D341Med (cell line): Measurements from ENCODE around the gene PDLIM5.
A peak's percentile ranks its signal among the peaks of the same experiment; 100 is the strongest.

Experiments used
- DNase-seq: peaks from one replicate; pipeline ENCODE4 v3.0.0; 2012; ENCODE audit warnings: low spot score

PDLIM5 gene

DNA sequence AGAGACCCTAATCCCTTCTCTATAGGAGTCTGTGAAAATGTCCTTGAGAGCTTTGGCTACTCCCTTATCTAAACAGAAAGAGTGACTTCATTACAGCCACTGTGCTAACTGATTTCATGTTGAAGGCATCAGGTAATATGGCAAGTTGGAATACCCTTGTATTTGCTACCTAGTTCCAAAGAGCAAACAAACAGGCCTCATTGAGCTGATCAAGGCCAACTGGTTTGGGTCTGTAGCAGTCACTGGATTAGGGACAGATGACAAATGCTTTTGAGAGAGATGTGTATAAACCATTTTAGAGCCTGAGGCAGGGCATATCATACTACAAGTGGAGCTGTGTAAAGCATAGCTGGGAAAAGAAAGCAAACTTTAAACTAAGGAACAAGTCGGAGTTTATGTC, 22.9 kb upstream of the PDLIM5 start:
- DNase-seq: no peak

- DNase-seq: no peak
Measured at GRCh38 chr4:94430406-94430805, 21.3 kb upstream of the PDLIM5 start.

GRCh38 chr4:94431388-94431787, 20.4 kb upstream of the PDLIM5 start:
- no peak for DNase-seq

GRCh38 chr4:94434505-94434904, 17.2 kb upstream of the PDLIM5 start:
- no peak for DNase-seq

GRCh38 chr4:94435874-94436273, 15.9 kb upstream of the PDLIM5 start:
- DNase-seq: no peak

- no peak for DNase-seq
Measured at GRCh38 chr4:94436512-94436911, 15.2 kb upstream of the PDLIM5 start.

DNA sequence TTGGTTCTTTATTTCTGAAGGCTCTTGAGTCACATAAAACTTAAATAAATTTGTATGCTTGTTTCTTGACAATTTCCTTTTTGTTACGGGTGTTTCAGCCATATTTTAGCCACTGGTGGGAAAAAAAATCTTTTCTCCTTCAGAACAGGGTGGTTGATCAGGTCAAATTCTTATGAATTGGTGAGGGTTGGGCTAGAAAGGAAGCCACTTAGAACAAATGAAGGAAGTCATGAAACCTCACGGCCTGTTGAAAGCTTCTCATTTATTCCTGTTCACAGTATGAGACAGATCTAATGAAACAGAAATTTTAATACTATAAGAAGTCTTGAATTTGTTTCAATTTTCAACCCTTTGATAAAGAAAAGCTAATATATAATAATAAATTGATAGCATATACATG, 12.1 kb upstream of the PDLIM5 start:
- DNase-seq: no peak

DNA sequence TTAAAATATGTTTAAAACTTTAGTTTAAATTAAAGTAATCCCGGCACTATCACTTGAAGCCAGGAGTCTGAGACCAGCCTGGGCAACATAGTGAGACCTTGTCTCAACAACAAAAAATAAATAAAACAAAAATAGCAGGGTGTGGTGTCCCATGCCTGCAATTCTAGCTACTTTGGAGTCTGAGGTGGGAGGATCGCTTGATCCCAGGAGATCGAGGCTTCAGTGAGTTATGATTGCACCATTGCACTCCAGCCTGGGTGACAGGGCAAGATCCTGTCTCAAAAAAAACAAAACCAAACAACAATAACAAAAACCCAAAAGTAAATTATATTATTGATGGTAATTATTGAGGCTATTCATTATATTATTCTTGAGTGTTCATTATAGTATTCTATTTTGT, 9.9 kb upstream of the PDLIM5 start:
- no peak for DNase-seq

GRCh38 chr4:94442251-94442650, 9.5 kb upstream of the PDLIM5 start:
- no peak for DNase-seq

DNA sequence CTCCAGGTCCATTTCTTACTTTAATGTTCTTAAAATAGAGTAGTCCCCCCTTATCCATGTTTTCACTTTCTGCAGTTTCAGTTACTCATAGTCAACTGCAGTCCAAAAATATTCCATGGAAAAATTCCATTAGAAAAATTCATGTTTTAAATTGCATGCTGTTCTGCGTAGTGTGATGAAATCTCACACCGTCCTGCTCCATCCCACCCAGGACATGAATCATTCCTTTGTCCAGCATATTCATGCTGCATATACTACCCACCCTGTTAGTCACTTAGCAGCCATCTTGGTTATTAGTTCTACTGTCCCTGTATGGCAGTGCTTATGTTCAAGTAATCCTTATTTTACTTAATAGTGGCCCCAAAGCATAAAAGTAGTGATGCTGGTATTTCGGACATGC, 5.4 kb upstream of the PDLIM5 start:
- DNase-seq: no peak

- DNase-seq: no peak
Measured at GRCh38 chr4:94447754-94448411, 3.9 kb upstream of the PDLIM5 start.

- DNase-seq: no peak
Measured at GRCh38 chr4:94448815-94449375, 2.8 kb upstream of the PDLIM5 start.

DNA sequence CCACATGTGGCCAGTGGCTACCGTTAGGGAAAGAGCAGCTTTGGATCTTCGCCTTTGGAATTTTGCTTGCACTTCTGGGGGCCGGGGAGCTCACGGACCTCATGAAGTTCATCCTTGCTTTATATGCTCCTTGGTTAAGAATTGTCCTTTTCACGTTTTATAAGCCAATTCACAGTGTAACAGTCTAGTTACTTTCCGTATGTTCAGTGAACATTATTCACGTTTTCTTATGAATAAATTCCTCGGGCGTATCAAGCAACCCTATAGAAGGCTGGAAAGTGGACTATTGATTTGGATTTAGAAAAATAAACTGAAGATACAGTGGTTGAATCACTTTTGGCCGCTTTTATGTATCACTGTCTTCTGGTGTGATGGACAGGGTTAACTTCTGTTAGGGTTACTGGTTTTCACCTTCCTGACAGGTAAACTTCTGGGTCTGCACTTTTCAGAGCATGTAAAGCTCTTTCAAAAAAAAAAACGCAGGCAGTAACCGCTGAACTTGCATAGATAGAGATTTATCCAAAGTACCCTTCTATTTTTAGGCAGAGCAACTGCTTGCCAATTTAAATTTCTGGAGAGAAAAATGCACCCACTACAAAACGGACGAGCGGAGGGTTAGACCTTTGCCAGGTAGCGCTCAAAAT, 569 bp upstream of the PDLIM5 start:
- no peak for DNase-seq

- DNase-seq: peak; percentile 76
Measured at GRCh38 chr4:94452476-94453371, 982 bp downstream of the PDLIM5 start.

DNA sequence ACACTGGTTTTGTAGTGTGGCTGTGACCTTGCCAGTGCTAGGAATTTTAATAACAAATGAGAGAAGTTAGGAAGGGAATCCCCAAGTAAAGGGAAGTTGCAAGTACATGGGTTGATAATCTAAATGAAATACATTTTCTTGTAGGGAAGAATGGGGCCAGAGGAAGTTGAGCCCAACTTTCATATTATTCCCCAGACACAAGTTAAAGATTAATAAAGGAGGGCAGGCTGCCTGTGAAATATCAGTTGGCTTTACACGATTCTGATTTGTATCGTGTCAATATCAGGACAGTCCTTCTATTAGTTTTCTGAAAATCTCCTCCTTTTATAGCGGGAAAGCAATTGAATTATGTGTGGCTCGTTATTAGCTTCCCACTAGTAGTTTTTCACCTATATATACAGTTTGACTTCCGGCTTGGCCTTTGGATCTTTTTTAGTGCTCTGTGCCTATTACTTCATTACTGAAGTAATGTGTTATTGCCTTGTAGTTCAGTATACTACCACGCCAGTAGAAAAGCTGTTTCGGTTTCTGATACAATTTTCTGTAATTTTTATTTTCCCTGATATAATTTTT, 1.7 kb downstream of the PDLIM5 start:
- DNase-seq: no peak

- DNase-seq: no peak
Measured at GRCh38 chr4:94454405-94454804, 2.7 kb downstream of the PDLIM5 start.

- DNase-seq: no peak
Measured at GRCh38 chr4:94455081-94455480, 3.3 kb downstream of the PDLIM5 start.

- DNase-seq: peak; percentile 42
Measured at GRCh38 chr4:94457692-94458106, 6.0 kb downstream of the PDLIM5 start.

- no peak for DNase-seq
Measured at GRCh38 chr4:94458682-94459081, 6.9 kb downstream of the PDLIM5 start.

DNA sequence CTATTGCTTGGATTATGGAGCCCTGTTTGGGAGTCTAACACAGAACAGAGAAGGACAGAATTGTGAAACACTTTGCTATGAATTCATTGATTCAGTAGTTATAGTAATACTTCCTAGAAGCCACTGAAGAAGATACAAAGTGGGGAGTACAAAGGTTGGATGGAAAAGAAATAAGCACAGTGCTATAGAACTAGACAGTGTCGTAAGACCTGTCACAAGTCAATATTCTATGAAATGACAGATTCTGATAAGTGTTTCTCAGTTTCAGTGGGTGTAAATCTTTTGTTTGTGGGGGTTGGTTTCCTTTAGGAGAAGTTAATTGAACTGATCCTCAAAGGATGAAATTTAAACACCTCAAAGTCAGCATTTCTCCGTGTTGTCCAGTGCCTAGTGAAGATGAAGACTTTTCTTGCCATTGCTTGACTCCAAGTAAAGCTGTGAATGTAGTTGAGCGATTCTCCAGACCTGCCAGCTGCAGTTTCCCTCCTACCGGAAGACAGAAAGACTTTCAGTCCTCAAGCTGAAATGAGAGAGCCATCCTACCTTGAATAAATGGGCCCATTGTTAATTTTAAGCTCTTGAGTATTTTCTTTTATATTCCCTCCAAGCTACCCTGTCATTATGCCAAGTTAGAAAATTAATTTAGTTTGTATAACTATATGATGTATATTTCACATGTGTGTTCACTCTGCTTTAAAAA, 7.9 kb downstream of the PDLIM5 start:
- DNase-seq: no peak

- DNase-seq: no peak
Measured at GRCh38 chr4:94461506-94461905, 9.8 kb downstream of the PDLIM5 start.

DNA sequence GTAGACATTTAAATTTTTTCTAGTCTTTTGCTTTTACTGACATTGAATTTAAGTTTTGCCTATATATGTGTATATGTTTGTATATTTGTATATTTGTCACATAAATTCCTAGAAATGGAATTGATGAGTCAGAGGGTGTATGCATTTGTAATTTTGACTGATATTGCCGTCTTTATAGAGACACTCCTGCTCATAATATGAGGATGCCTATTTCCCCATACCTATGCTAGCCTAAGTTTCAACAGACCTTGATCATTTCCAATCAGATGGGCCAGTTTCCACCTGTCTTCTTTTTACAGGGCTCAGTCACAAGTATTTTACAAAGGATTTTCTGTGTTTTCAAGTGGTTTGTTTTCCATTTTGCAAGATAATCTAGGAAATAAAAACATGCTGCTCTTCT, 10.8 kb downstream of the PDLIM5 start:
- DNase-seq: no peak
